ENCODE results near the gene ZNFX1. TPM values are rescaled to one million over a fixed set of nuclear protein-coding genes. Genes with fewer than 3 reads are reported as not detected.

ZNFX1 gene
- total RNA-seq, 1 donor from 2014 or later = 6.9 TPM

DNA sequence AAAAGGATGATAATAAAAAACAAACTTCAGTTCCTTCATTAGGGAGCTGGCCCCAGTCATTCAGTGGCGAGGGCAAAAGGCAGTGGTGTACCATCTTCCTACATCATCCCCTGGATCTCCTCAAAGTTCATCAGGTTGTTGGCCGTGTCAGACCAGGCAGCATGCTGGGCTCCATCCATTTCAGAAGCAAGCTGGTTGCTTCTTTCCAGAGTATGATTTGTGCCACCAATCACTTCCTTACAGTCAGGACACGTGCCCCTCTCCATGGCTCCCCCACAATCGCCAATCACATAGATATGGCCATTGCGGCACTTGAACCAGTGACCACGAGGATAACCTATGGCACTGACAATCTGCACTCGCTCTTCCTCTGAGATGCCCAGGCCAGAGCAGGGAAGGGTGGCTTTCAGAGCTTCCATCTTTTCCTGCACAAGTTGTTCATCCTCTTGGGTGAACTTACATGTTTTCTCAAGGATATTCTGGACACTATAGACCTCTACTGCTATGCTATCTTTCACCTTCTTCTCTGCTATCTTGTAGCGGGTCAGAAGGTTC is 30.6 kb downstream of the ZNFX1 start:
- Mint-ChIP-seq H3K36me3 (peaks cover 33% of the 10 kb centered on the region), H3K27ac (no peak overlapping the region), H3K27me3 (ENCODE audit: insufficient read depth, low read depth) (peaks cover 5% of the 10 kb centered on the region), H3K9me3 (no peaks in the 10 kb centered on the region), H3K4me1 (no peaks in the 10 kb centered on the region), H3K4me3 (no peak overlapping the region)
- H3K27me3 ChIP-seq = no peaks in the 10 kb centered on the region
- no peak for DNase-seq (ENCODE audit: low spot score)
- H2AFZ ChIP-seq (replicated peaks) = no peak overlapping the region
- no peak overlapping the region for H3K4me2 ChIP-seq
- H3K9ac ChIP-seq = no peak overlapping the region
- H3K4me1 ChIP-seq = no peaks in the 10 kb centered on the region
- no peak for TF ChIP-seq EZH2phosphoT487 (IDR thresholded peaks at IDR 0.05)
- TF ChIP-seq, protein P1, sequence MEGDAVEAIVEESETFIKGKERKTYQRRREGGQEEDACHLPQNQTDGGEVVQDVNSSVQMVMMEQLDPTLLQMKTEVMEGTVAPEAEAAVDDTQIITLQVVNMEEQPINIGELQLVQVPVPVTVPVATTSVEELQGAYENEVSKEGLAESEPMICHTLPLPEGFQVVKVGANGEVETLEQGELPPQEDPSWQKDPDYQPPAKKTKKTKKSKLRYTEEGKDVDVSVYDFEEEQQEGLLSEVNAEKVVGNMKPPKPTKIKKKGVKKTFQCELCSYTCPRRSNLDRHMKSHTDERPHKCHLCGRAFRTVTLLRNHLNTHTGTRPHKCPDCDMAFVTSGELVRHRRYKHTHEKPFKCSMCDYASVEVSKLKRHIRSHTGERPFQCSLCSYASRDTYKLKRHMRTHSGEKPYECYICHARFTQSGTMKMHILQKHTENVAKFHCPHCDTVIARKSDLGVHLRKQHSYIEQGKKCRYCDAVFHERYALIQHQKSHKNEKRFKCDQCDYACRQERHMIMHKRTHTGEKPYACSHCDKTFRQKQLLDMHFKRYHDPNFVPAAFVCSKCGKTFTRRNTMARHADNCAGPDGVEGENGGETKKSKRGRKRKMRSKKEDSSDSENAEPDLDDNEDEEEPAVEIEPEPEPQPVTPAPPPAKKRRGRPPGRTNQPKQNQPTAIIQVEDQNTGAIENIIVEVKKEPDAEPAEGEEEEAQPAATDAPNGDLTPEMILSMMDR (IDR thresholded peaks at IDR 0.05) = no peak
- no peak for TF ChIP-seq EZH2 (IDR thresholded peaks at IDR 0.05)
- no peaks in the 10 kb centered on the region for H3K36me3 ChIP-seq
- no peak overlapping the region for H3K27ac ChIP-seq
- no peaks in the 10 kb centered on the region for H3K79me2 ChIP-seq (ENCODE audit: low read depth)
- no peaks in the 10 kb centered on the region for H3F3A ChIP-seq (ENCODE audit: low read depth)
- H4K20me1 ChIP-seq (ENCODE audit: low read depth) = peaks cover 3% of the 10 kb centered on the region
- no peak overlapping the region for H3K4me3 ChIP-seq
- H3K9me3 ChIP-seq (ENCODE audit: low read depth) = no peaks in the 10 kb centered on the region

- H3K27ac ChIP-seq = no peak overlapping the region
- no peaks in the 10 kb centered on the region for H3K79me2 ChIP-seq (ENCODE audit: low read depth)
- TF ChIP-seq, protein P1 (IDR thresholded peaks at IDR 0.05) = peak; percentile 77
- TF ChIP-seq EZH2 (IDR thresholded peaks at IDR 0.05) (no peak), EZH2phosphoT487 (IDR thresholded peaks at IDR 0.05) (no peak)
- H3K9me3 ChIP-seq (ENCODE audit: low read depth) = no peaks in the 10 kb centered on the region
- H3K4me3 ChIP-seq = no peak overlapping the region
- peaks cover 3% of the 10 kb centered on the region for H4K20me1 ChIP-seq (ENCODE audit: low read depth)
- H3F3A ChIP-seq (ENCODE audit: low read depth) = no peaks in the 10 kb centered on the region
- H3K4me1 Mint-ChIP-seq = no peaks in the 10 kb centered on the region
- no peak overlapping the region for H3K27ac Mint-ChIP-seq
- DNase-seq (ENCODE audit: low spot score) = peak; percentile 56
- no peak overlapping the region for H3K4me2 ChIP-seq
- H3K4me3 Mint-ChIP-seq = no peak overlapping the region
- no peaks in the 10 kb centered on the region for H3K36me3 ChIP-seq
- H3K36me3 Mint-ChIP-seq = peaks cover 39% of the 10 kb centered on the region
- H3K27me3 Mint-ChIP-seq (ENCODE audit: insufficient read depth, low read depth) = peaks cover 5% of the 10 kb centered on the region
- no peak overlapping the region for H2AFZ ChIP-seq (replicated peaks)
- no peaks in the 10 kb centered on the region for H3K27me3 ChIP-seq
- H3K9me3 Mint-ChIP-seq = no peaks in the 10 kb centered on the region
- no peak overlapping the region for H3K9ac ChIP-seq
- H3K4me1 ChIP-seq = no peaks in the 10 kb centered on the region
These were observed 31.7 kb downstream of the ZNFX1 start for GRCh38 chr20:49245921-49246740.

DNA sequence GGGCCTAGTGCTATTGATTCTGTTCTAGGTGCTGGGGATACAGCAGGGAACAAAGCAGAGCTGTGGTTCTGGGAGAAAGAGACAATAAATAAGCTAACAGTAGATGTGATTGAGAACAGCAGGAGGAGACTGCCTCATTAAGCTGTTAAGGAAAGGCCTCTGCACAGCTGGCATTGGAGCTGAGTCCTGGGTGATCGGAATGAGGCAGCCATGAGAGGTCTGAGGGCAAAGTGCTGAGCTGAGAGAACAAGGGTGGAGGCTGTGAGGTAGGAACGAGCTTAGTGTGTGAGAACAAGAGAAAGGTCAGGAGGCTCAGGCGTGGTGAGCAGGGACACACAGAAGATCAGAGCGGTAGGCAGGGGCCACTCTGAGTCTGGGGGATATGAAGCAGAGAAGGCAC is 40.3 kb downstream of the ZNFX1 start:
- peak overlapping the region; percentile 66 for H3K27ac ChIP-seq
- Mint-ChIP-seq H3K4me1 (peaks cover 5% of the 10 kb centered on the region), H3K27ac (no peak overlapping the region), H3K27me3 (ENCODE audit: insufficient read depth, low read depth) (peaks cover 2% of the 10 kb centered on the region), H3K9me3 (no peaks in the 10 kb centered on the region), H3K36me3 (peaks cover 45% of the 10 kb centered on the region), H3K4me3 (no peak overlapping the region)
- H3K27me3 ChIP-seq = no peaks in the 10 kb centered on the region
- peaks cover 21% of the 10 kb centered on the region for H3F3A ChIP-seq (ENCODE audit: low read depth)
- H4K20me1 ChIP-seq (ENCODE audit: low read depth) = no peaks in the 10 kb centered on the region
- no peaks in the 10 kb centered on the region for H3K36me3 ChIP-seq
- no peak overlapping the region for H3K4me3 ChIP-seq
- H2AFZ ChIP-seq (replicated peaks) = no peak overlapping the region
- H3K4me1 ChIP-seq = peaks cover 5% of the 10 kb centered on the region
- DNase-seq (ENCODE audit: low spot score) = peak; percentile 75
- H3K9me3 ChIP-seq (ENCODE audit: low read depth) = no peaks in the 10 kb centered on the region
- TF ChIP-seq, protein P1 (IDR thresholded peaks at IDR 0.05) = no peak
- TF ChIP-seq EZH2phosphoT487 (IDR thresholded peaks at IDR 0.05) (peak; percentile 34), EZH2 (IDR thresholded peaks at IDR 0.05) (no peak)
- no peak overlapping the region for H3K9ac ChIP-seq
- no peak overlapping the region for H3K4me2 ChIP-seq
- no peaks in the 10 kb centered on the region for H3K79me2 ChIP-seq (ENCODE audit: low read depth)
